ENCODE data around the gene THAP3. TPM values are rescaled to one million over a fixed set of nuclear protein-coding genes. Genes with fewer than 3 reads are reported as not detected.

THAP3 gene
- total and polyA plus RNA-seq, 9 of the 15 experiments (the other 6 are each of a cell fraction or from before 2014, with no cell fraction given): 1.9 to 31.2 (median 18.2) TPM

- TF ChIP-seq DEAF1 (CRISPR knock-in tag; IDR thresholded peaks at IDR 0.05): peak; percentile 70; the same call in 1 of the 2 replicates
- peak; percentile 82 to 94 for TF ChIP-seq MNT (conservative IDR thresholded peaks at IDR 0.05)
- no peak for TF ChIP-seq HMG20A (CRISPR knock-in tag; conservative IDR thresholded peaks at IDR 0.05)
- no peak for TF ChIP-seq JUNB (CRISPR knock-in tag; conservative IDR thresholded peaks at IDR 0.05)
- no peak for TF ChIP-seq ZNF174 (CRISPR knock-in tag; IDR thresholded peaks at IDR 0.05)
- no peak for TF ChIP-seq BRD9 (IDR thresholded peaks at IDR 0.05; ENCODE audit: low read depth, partially characterized antibody)
- peak; percentile 65; the same call in 1 of the 2 replicates for TF ChIP-seq MYC (IDR thresholded peaks at IDR 0.05; ENCODE audit: low read depth, low read length)
- TF ChIP-seq MYC (CRISPR knock-in tag; IDR thresholded peaks at IDR 0.05; ENCODE audit: borderline replicate concordance, low read depth): no peak
- no peak for TF ChIP-seq KLF10 (CRISPR knock-in tag; IDR thresholded peaks at IDR 0.05)
- 0 out of 2 replicates have a peak, but pooled peaks have one; percentile 21 for TF ChIP-seq GATAD2A (IDR thresholded peaks at IDR 0.05)
- TF ChIP-seq, protein P1, sequence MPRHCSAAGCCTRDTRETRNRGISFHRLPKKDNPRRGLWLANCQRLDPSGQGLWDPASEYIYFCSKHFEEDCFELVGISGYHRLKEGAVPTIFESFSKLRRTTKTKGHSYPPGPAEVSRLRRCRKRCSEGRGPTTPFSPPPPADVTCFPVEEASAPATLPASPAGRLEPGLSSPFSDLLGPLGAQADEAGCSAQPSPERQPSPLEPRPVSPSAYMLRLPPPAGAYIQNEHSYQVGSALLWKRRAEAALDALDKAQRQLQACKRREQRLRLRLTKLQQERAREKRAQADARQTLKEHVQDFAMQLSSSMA (CRISPR knock-in tag; IDR thresholded peaks at IDR 0.05): no peak
- peak; percentile 80 for TF ChIP-seq TAF1 (IDR thresholded peaks at IDR 0.05; ENCODE audit: control insufficient read depth, extremely low read depth, insufficient read depth, low read length, severe bottlenecking)
- peak; percentile 98 for TF ChIP-seq EGR1 (conservative IDR thresholded peaks at IDR 0.05)
- peak; percentile 64 for TF ChIP-seq POLR2AphosphoS5 (IDR thresholded peaks at IDR 0.05; ENCODE audit: control insufficient read depth, insufficient read depth, low read depth, low read length)
- peak; percentile 37 for TF ChIP-seq U2AF1 (optimal IDR thresholded peaks at IDR 0.05; ENCODE audit: low read depth, low read length)
- TF ChIP-seq POLR2A (conservative IDR thresholded peaks at IDR 0.05): peak; percentile 78
- TF ChIP-seq CCNT2 (IDR thresholded peaks at IDR 0.05; ENCODE audit: borderline replicate concordance, extremely low read depth, insufficient read length, low read depth, low read length): peak; percentile 87
- TF ChIP-seq, protein P2, sequence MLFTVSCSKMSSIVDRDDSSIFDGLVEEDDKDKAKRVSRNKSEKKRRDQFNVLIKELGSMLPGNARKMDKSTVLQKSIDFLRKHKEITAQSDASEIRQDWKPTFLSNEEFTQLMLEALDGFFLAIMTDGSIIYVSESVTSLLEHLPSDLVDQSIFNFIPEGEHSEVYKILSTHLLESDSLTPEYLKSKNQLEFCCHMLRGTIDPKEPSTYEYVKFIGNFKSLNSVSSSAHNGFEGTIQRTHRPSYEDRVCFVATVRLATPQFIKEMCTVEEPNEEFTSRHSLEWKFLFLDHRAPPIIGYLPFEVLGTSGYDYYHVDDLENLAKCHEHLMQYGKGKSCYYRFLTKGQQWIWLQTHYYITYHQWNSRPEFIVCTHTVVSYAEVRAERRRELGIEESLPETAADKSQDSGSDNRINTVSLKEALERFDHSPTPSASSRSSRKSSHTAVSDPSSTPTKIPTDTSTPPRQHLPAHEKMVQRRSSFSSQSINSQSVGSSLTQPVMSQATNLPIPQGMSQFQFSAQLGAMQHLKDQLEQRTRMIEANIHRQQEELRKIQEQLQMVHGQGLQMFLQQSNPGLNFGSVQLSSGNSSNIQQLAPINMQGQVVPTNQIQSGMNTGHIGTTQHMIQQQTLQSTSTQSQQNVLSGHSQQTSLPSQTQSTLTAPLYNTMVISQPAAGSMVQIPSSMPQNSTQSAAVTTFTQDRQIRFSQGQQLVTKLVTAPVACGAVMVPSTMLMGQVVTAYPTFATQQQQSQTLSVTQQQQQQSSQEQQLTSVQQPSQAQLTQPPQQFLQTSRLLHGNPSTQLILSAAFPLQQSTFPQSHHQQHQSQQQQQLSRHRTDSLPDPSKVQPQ (CRISPR knock-in tag; IDR thresholded peaks at IDR 0.05; ENCODE audit: borderline replicate concordance): no peak
- no peak for TF ChIP-seq KLF16 (IDR thresholded peaks at IDR 0.05)
- TF ChIP-seq ZNF280B (CRISPR knock-in tag; IDR thresholded peaks at IDR 0.05): no peak
- TF ChIP-seq SAFB (IDR thresholded peaks at IDR 0.05; ENCODE audit: borderline replicate concordance, low read depth, low read length): 0 out of 2 replicates have a peak, but pooled peaks have one; percentile 26
Observed at GRCh38 chr1:6613361-6614018, 11.2 kb upstream of the THAP3 start, which contains the start of gene PHF13 (continued).

All from K562 (cell line).